GM12878 (cell line): ENCODE measurements around the gene FOXP1. TPM values are rescaled to one million over a fixed set of nuclear protein-coding genes. Genes with fewer than 3 reads are reported as not detected.

Experiments
- ATAC-seq: fragments of 200-7000 bp; cut with Tn5 transposase; 3 replicates; pipeline ENCODE4 v1.9.1; 2020; ENCODE audit warnings: mild to moderate bottlenecking, moderate library complexity
- BruUV-seq: library from RNA; stranded (reverse); fragments of 400-500 nt; replicated peaks from 2 replicates; lab custom pipeline; 2021; lab: Mats Ljungman, UMichigan
- CTCF ChIA-PET: fragments of 300-600 bp; sonication (Branson Sonifier 250); formaldehyde crosslinking; extraction: SDS; loops from one replicate; lab custom pipeline; 2021; ENCODE audit warnings: inconsistent platforms; lab: Yijun Ruan, JAX
- POLR2A ChIA-PET: fragments of 350-600 bp; formaldehyde crosslinking; extraction: SDS; loops from one replicate; lab custom pipeline; 2021; ENCODE audit warnings: inconsistent platforms; lab: Charles Lee
- RAD21 ChIA-PET: fragments of 300-600 bp; sonication (Branson Sonifier 250); formaldehyde crosslinking; loops from one replicate; lab custom pipeline; 2023; ENCODE audit warnings: antibody characterized with exemption; ENCODE audit not compliant: unreplicated experiment; lab: Charles Lee
- SMC1A ChIA-PET: fragments of 300-600 bp; sonication (Branson Sonifier 250); formaldehyde crosslinking; loops from one replicate; lab custom pipeline; 2023; ENCODE audit not compliant: unreplicated experiment, uncharacterized antibody; lab: Charles Lee
- DNase-seq: peaks from one replicate; pipeline ENCODE4 v3.0.0-alpha.2; 2011; ENCODE audit warnings: low read depth, low spot score
- FAIRE-seq: peaks from 3 replicates; lab custom pipeline; 2011; peaks lifted over from hg19 to GRCh38; lab: Jason Lieb, UNC
- H2AFZ ChIP-seq: 2 replicates; pipeline ENCODE4 v1.6.0; 2011; ENCODE audit warnings: low read depth, low read length, control low read depth; ENCODE audit not compliant: control insufficient read depth
- H3K27ac ChIP-seq: 2 replicates; pipeline ENCODE4 v1.5.1; 2011; ENCODE audit warnings: control low read depth; ENCODE audit not compliant: control insufficient read depth, insufficient read depth
- H3K27me3 ChIP-seq, 2 experiments: replicated peaks in 1 of 2; 2 replicates each; pipeline versions ENCODE4 v1.6.0 to v1.6.1; 2011; ENCODE audit warnings: low read length in 1 of 2; ENCODE audit not compliant: control insufficient read depth in 2 of 2, insufficient read depth in 2 of 2
- H3K36me3 ChIP-seq, 2 experiments: 2 replicates each; pipeline ENCODE4 v1.5.1; 2011; ENCODE audit warnings: low read length in 1 of 2; ENCODE audit not compliant: control insufficient read depth in 2 of 2, insufficient read depth in 2 of 2
- H3K4me1 ChIP-seq: 2 replicates; pipeline ENCODE4 v1.6.1; 2011; ENCODE audit warnings: mild to moderate bottlenecking, low read length, moderate library complexity, mixed read lengths; ENCODE audit not compliant: control insufficient read depth, insufficient read depth
- H3K4me2 ChIP-seq: 2 replicates; pipeline ENCODE4 v1.6.0; 2011; ENCODE audit warnings: control low read depth; ENCODE audit not compliant: control insufficient read depth, insufficient read depth
- H3K4me3 ChIP-seq: fragments of 200-600 bp; sonication (generic); 2 replicates; pipeline ENCODE4 v1.5.1; 2016
- H3K79me2 ChIP-seq: 2 replicates; pipeline ENCODE4 v1.6.0; 2011; ENCODE audit warnings: low read length; ENCODE audit not compliant: control insufficient read depth, insufficient read depth
- H3K9ac ChIP-seq: 2 replicates; pipeline ENCODE4 v1.8.0; 2011; ENCODE audit warnings: low read length, control low read depth, mixed read lengths; ENCODE audit not compliant: control insufficient read depth, insufficient read depth
- H3K9me3 ChIP-seq: replicated peaks from 3 replicates; pipeline ENCODE4 v1.5.1; 2011; ENCODE audit warnings: mild to moderate bottlenecking, low read length; ENCODE audit not compliant: control insufficient read depth, insufficient read depth
- H4K20me1 ChIP-seq: 2 replicates; pipeline ENCODE4 v1.6.0; 2011; ENCODE audit not compliant: control insufficient read depth, insufficient read depth
- E2F4 ChIP-seq: IDR thresholded peaks from 2 replicates; pipeline ENCODE4 v1.6.1; 2012; ENCODE audit warnings: low read depth, low read length, improper control_type of control experiment
- E4F1 ChIP-seq: fragments of 450-650 bp; IDR thresholded peaks from 2 replicates; pipeline ENCODE4 v1.6.1; 2018; ENCODE audit warnings: borderline replicate concordance, mild to moderate bottlenecking; ENCODE audit not compliant: partially characterized antibody
- KDM1A ChIP-seq: fragments of 200-600 bp; sonication (generic); IDR thresholded peaks from 2 replicates; pipeline ENCODE4 v1.6.1; 2016; ENCODE audit warnings: borderline replicate concordance
- NRF1 ChIP-seq: conservative IDR thresholded peaks from 2 replicates; pipeline ENCODE4 v1.6.1; 2011; ENCODE audit warnings: mild to moderate bottlenecking, low read depth, low read length, improper control_type of control experiment
- POLR2AphosphoS5 ChIP-seq: IDR thresholded peaks from 2 replicates; pipeline ENCODE4 v1.6.1; 2011; ENCODE audit warnings: mild to moderate bottlenecking, low read length, inconsistent platforms
- STAT1 ChIP-seq: fragments of 450-650 bp; conservative IDR thresholded peaks from 2 replicates; pipeline ENCODE4 v1.6.1; 2014; ENCODE audit warnings: antibody characterized with exemption, mild to moderate bottlenecking
- WGBS: methylation state at CpG from one replicate; pipeline ENCODE4 v1.1.6; 2016; ENCODE audit warnings: low lambda C conversion rate; ENCODE audit not compliant: insufficient replicate concordance, insufficient coverage; ENCODE audit errors: missing lambda C conversion rate; 5-methylcytosine and 5-hydroxymethylcytosine counted together
- in situ Hi-C: fragments of 300-500 bp; cut with MboI; formaldehyde crosslinking; loops from 9 replicates; pipeline ENCODE4 v1.14.3; 2018; ENCODE audit warnings: mixed read lengths
- intact Hi-C: fragments of 100-400 bp; cut with micrococcal nuclease; formaldehyde crosslinking; loops from one replicate; pipeline ENCODE4 v1.14.2; 2022; ENCODE audit not compliant: unreplicated experiment
- polyA plus RNA-seq, 11 experiments: library from polyadenylated mRNA; depleted of rRNA in 4 of 11; unstranded in 6 of 11; stranded (reverse) in 5 of 11; fragments of >200 nt; fragmentation: Nextera tagmentation in 4 of 11; fragmentation: Illumina TruSeq in 1 of 11; extraction: Ambion mirVana in 4 of 11; extraction: Trizol in 1 of 11; gene quantifications; 1 replicate in 1 of 11; 2 replicates in 10 of 11; pipeline versions ENCODE4 v1.2.1 to v1.2.3, GENCODE V29; 2011 to 2016; ENCODE audit warnings: inconsistent platforms in 2 of 11, missing spikeins in 2 of 11, low read depth in 1 of 11
- total RNA-seq, 4 experiments: library from RNA; depleted of rRNA in 3 of 4; stranded (reverse); fragments of >200 nt in 3 of 4; fragmentation: Illumina TruSeq in 1 of 4; extraction: Trizol in 1 of 4; gene quantifications; 2 replicates each; pipeline versions ENCODE4 v1.2.1 to v1.2.3, GENCODE V29; 2013 to 2021

FOXP1 gene
- total and polyA plus RNA-seq, 10 of the 15 experiments (the other 5 are each of a cell fraction or from before 2014, with no cell fraction given): 0.05 to 1.6 (median 0.20) TPM; not detected in 1

- no peak overlapping the region for H3K9ac ChIP-seq
- FAIRE-seq: no peak
- 17% methylated on average over 5 of the region's 5 CpGs for WGBS
- intact Hi-C loops (no loop called here), in situ Hi-C loops (no loop called here)
- no peak overlapping the region for H3K27ac ChIP-seq
- H3K4me1 ChIP-seq: no peaks in the 10 kb centered on the region
- H3K4me3 ChIP-seq: no peak overlapping the region
- POLR2A ChIA-PET: no interaction called here
- no peaks in the 10 kb centered on the region for H3K79me2 ChIP-seq
- peaks cover 0 to 3% of the 10 kb centered on the region in 2 experiments; a peak in 1 of 4 replicates for H3K27me3 ChIP-seq
- no TSS peak for BruUV-seq
- H4K20me1 ChIP-seq: no peaks in the 10 kb centered on the region
- H3K36me3 ChIP-seq: no peaks in the 10 kb centered on the region
- H3K9me3 ChIP-seq: no peaks in the 10 kb centered on the region
- no peak for DNase-seq
- SMC1A ChIA-PET: no interaction called here
- CTCF ChIA-PET: no interaction called here
- no peak overlapping the region for H3K4me2 ChIP-seq
- TF ChIP-seq E4F1: no peak
- RAD21 ChIA-PET: no interaction called here
- no peak overlapping the region for H2AFZ ChIP-seq
- no peak for ATAC-seq
Observed at GRCh38 chr3:71175691-71176365, 407.7 kb downstream of the FOXP1 start.

GRCh38 chr3:71172951-71173350 is 410.6 kb downstream of the FOXP1 start:
- Histone ChIP-seq H3K4me2 (no peak overlapping the region), H3K36me3 (no peaks in the 10 kb centered on the region), H3K4me3 (no peak overlapping the region), H2AFZ (no peak overlapping the region), H3K9me3 (no peaks in the 10 kb centered on the region), H3K4me1 (no peaks in the 10 kb centered on the region), H3K79me2 (no peaks in the 10 kb centered on the region), H3K9ac (no peak overlapping the region), H3K27ac (no peak overlapping the region), H4K20me1 (no peaks in the 10 kb centered on the region), H3K27me3 (peaks cover 0 to 5% of the 10 kb centered on the region in 2 experiments; a peak in 1 of 4 replicates)
- WGBS: 15% methylated on average over 2 of the region's 2 CpGs
- ChIA-PET RAD21 (no interaction called here), SMC1A (no interaction called here), POLR2A (no interaction called here), CTCF (no interaction called here)
- FAIRE-seq (no peak), DNase-seq (no peak), ATAC-seq (no peak)
- TF ChIP-seq KDM1A (no peak), STAT1 (no peak), POLR2AphosphoS5 (no peak), NRF1 (no peak), E2F4 (no peak)
- BruUV-seq: no TSS peak
- in situ Hi-C loops (no loop called here), intact Hi-C loops (no loop called here)
